ENCODE data around the gene ZNF576.
"Not testable (repeated sequence)": the region's sequence is repeated elsewhere in the genome, so short reads cannot be mapped to it uniquely, and the experiment has no call there.

ZNF576 gene, protein sequence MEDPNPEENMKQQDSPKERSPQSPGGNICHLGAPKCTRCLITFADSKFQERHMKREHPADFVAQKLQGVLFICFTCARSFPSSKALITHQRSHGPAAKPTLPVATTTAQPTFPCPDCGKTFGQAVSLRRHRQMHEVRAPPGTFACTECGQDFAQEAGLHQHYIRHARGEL

DNA sequence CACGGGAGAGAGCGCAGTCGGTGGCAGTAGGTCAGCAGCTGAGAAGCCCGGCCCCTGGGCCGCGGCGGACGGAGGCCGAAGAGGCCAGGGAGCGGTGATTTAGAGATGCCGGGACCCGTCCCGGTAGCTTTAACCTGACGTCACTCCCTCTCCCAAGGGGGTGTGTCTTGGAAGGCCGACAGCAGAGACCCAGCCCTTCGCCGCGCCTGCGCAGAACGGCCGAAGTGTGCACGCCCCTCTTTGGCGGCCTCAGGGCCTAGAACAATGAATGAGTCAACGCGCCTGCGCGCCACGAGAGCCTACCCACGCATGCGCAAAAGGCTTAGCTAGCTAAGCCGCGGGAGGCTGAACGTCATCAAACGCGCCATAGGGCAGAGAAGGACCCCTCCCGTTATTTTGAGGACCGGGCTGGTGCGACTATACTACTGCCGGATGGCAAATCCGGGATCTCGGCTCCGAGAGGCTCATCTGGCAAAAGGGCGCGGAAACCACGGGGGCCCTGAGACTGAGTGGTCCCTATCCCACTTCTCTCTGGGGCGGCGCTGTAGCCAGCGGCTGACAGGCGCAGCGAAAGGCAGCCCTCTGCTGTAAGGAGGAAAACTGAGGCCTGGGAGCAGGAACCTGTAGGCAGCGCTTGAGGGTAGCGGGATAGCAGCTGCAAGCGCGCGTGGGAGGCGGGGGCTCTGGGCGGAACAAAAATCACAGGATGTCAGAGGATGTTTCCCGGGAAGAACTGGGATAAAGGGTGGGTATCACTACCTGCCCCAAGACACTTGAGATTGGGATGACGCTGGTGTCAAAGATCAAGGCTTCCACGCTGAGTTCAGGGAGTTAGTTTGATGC is at the start of gene ZNF576, which contains the start of gene IRGQ:
Gene ZNF576 (plus strand): TSS at position 597 of the 843 bp plus-strand sequence. CDS start 514 bp downstream, outside the sequence.
Gene IRGQ (minus strand): TSS at position 136 of the 843 bp plus-strand sequence. CDS start 796 bp downstream, outside the sequence.
- H3K9ac ChIP-seq (ENCODE audit: low read depth in 1 of 2, low read length in 2 of 2) = peak within 1 kb of the TSS; percentile 92 to 98
- H3K4me3 ChIP-seq (ENCODE audit: low read length in 2 of 2) = peak within 1 kb of the TSS; percentile 84 to 98
- peaks cover 13 to 35% of the 10 kb centered on the region in 2 donors for H3K36me3 ChIP-seq (ENCODE audit: control insufficient read depth in 2 of 2, insufficient read depth in 2 of 2, low read length in 2 of 2)
- peaks cover 22 to 30% of the 10 kb centered on the region in 2 donors for H3K4me1 ChIP-seq (ENCODE audit: control insufficient read depth in 2 of 2, insufficient read depth in 2 of 2, low read length in 2 of 2)
- no peaks in the 10 kb centered on the region for H3K9me3 ChIP-seq (ENCODE audit: control insufficient read depth in 2 of 2, low read length in 2 of 2)
- no peaks in the 10 kb centered on the region for H3K27me3 ChIP-seq (ENCODE audit: control insufficient read depth in 2 of 2, insufficient read depth in 2 of 2, low read length in 2 of 2)
- H3K27ac ChIP-seq (ENCODE audit: low read depth in 2 of 2, low read length in 2 of 2) = peak within 1 kb of the TSS; percentile 97 to 98

- H3K36me3 ChIP-seq (ENCODE audit: control insufficient read depth in 2 of 2, insufficient read depth in 2 of 2, low read length in 2 of 2) = peaks cover 36 to 51% of the 10 kb centered on the region in 2 donors
- H3K27me3 ChIP-seq (ENCODE audit: control insufficient read depth in 2 of 2, insufficient read depth in 2 of 2, low read length in 2 of 2); H3K4me1 ChIP-seq (ENCODE audit: control insufficient read depth in 2 of 2, insufficient read depth in 2 of 2, low read length in 2 of 2); H3K9ac ChIP-seq (ENCODE audit: low read depth in 1 of 2, low read length in 2 of 2); H3K4me3 ChIP-seq (ENCODE audit: low read length in 2 of 2); H3K27ac ChIP-seq (ENCODE audit: low read depth in 2 of 2, low read length in 2 of 2); H3K9me3 ChIP-seq (ENCODE audit: control insufficient read depth in 2 of 2, low read length in 2 of 2): not testable (repeated sequence)
Measured at GRCh38 chr19:43547926-43548325, 48.5 kb upstream of the ZNF576 start.

DNA sequence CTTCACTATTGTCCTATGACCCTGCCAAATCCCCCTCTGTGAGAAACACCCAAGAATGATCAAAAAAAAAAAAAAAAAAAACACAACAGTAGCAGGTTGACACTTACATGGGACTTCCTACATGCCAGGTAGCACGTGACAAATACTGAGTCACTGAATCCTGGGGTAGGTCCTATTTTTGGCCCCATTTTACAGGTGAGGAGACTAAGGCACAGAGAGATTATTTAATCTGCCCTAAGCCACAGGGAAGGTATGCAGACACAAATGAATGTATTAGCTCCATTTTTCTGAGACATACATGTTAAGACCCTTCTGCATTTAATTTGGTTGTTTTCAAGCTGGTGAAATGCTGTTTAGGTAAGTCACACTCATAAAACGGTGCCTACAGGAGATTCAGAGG is 47.7 kb upstream of the ZNF576 start:
- Histone ChIP-seq H3K4me3 (ENCODE audit: low read length in 2 of 2) (no peak overlapping the region), H3K36me3 (ENCODE audit: control insufficient read depth in 2 of 2, insufficient read depth in 2 of 2, low read length in 2 of 2) (peaks cover 33 to 49% of the 10 kb centered on the region in 2 donors), H3K9ac (ENCODE audit: low read depth in 1 of 2, low read length in 2 of 2) (no peak overlapping the region), H3K27me3 (ENCODE audit: control insufficient read depth in 2 of 2, insufficient read depth in 2 of 2, low read length in 2 of 2) (no peaks in the 10 kb centered on the region), H3K27ac (ENCODE audit: low read depth in 2 of 2, low read length in 2 of 2) (no peak overlapping the region), H3K9me3 (ENCODE audit: control insufficient read depth in 2 of 2, low read length in 2 of 2) (no peaks in the 10 kb centered on the region), H3K4me1 (ENCODE audit: control insufficient read depth in 2 of 2, insufficient read depth in 2 of 2, low read length in 2 of 2) (no peaks in the 10 kb centered on the region)

- no peak overlapping the region for H3K27ac ChIP-seq (ENCODE audit: low read depth in 2 of 2, low read length in 2 of 2)
- H3K4me1 ChIP-seq (ENCODE audit: control insufficient read depth in 2 of 2, insufficient read depth in 2 of 2, low read length in 2 of 2) = no peaks in the 10 kb centered on the region
- peaks cover 29 to 40% of the 10 kb centered on the region in 2 donors for H3K36me3 ChIP-seq (ENCODE audit: control insufficient read depth in 2 of 2, insufficient read depth in 2 of 2, low read length in 2 of 2)
- no peaks in the 10 kb centered on the region for H3K9me3 ChIP-seq (ENCODE audit: control insufficient read depth in 2 of 2, low read length in 2 of 2)
- no peaks in the 10 kb centered on the region for H3K27me3 ChIP-seq (ENCODE audit: control insufficient read depth in 2 of 2, insufficient read depth in 2 of 2, low read length in 2 of 2)
- no peak overlapping the region for H3K4me3 ChIP-seq (ENCODE audit: low read length in 2 of 2)
- H3K9ac ChIP-seq (ENCODE audit: low read depth in 1 of 2, low read length in 2 of 2) = no peak overlapping the region
Measured at GRCh38 chr19:43551399-43552197, 44.8 kb upstream of the ZNF576 start.

GRCh38 chr19:43552198-43552450 is 44.3 kb upstream of the ZNF576 start:
- Histone ChIP-seq H3K4me1 (ENCODE audit: control insufficient read depth in 2 of 2, insufficient read depth in 2 of 2, low read length in 2 of 2) (no peaks in the 10 kb centered on the region), H3K27me3 (ENCODE audit: control insufficient read depth in 2 of 2, insufficient read depth in 2 of 2, low read length in 2 of 2) (no peaks in the 10 kb centered on the region), H3K27ac (ENCODE audit: low read depth in 2 of 2, low read length in 2 of 2) (no peak overlapping the region), H3K36me3 (ENCODE audit: control insufficient read depth in 2 of 2, insufficient read depth in 2 of 2, low read length in 2 of 2) (peaks cover 29 to 40% of the 10 kb centered on the region in 2 donors), H3K9ac (ENCODE audit: low read depth in 1 of 2, low read length in 2 of 2) (no peak overlapping the region), H3K4me3 (ENCODE audit: low read length in 2 of 2) (no peak overlapping the region), H3K9me3 (ENCODE audit: control insufficient read depth in 2 of 2, low read length in 2 of 2) (no peaks in the 10 kb centered on the region)

GRCh38 chr19:43552616-43553015 is 43.8 kb upstream of the ZNF576 start:
- Histone ChIP-seq H3K4me1 (ENCODE audit: control insufficient read depth in 2 of 2, insufficient read depth in 2 of 2, low read length in 2 of 2) (no peaks in the 10 kb centered on the region), H3K9me3 (ENCODE audit: control insufficient read depth in 2 of 2, low read length in 2 of 2) (no peaks in the 10 kb centered on the region), H3K27ac (ENCODE audit: low read depth in 2 of 2, low read length in 2 of 2) (no peak overlapping the region), H3K36me3 (ENCODE audit: control insufficient read depth in 2 of 2, insufficient read depth in 2 of 2, low read length in 2 of 2) (peaks cover 29 to 40% of the 10 kb centered on the region in 2 donors), H3K9ac (ENCODE audit: low read depth in 1 of 2, low read length in 2 of 2) (no peak overlapping the region), H3K4me3 (ENCODE audit: low read length in 2 of 2) (no peak overlapping the region), H3K27me3 (ENCODE audit: control insufficient read depth in 2 of 2, insufficient read depth in 2 of 2, low read length in 2 of 2) (no peaks in the 10 kb centered on the region)

DNA sequence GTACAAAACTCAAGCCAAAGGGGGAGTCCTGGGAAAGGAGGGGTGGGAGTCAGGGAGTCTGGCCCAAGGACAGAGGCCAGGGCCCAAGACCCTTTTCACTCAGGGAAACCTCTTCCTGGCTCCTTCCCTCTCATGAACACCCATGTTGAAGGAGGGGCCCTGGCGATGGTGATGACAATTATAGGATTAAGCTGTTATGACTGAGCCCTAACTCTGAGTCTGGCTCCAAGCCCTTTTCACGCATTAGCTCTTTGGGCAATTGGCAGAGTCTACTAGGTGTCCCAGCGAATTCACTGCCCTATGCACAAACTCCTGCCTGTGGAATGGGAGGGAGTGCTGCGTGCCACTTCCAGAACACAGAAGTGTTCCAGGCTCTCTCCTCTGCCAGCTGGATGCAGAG is 42.7 kb upstream of the ZNF576 start:
- H3K9me3 ChIP-seq (ENCODE audit: control insufficient read depth in 2 of 2, low read length in 2 of 2) = no peaks in the 10 kb centered on the region
- H3K36me3 ChIP-seq (ENCODE audit: control insufficient read depth in 2 of 2, insufficient read depth in 2 of 2, low read length in 2 of 2) = peaks cover 29 to 40% of the 10 kb centered on the region in 2 donors
- H3K4me3 ChIP-seq (ENCODE audit: low read length in 2 of 2) = no peak overlapping the region

GRCh38 chr19:43554317-43554895 is 42.0 kb upstream of the ZNF576 start:
- no peaks in the 10 kb centered on the region for H3K9me3 ChIP-seq (ENCODE audit: control insufficient read depth in 2 of 2, low read length in 2 of 2)
- H3K27ac ChIP-seq (ENCODE audit: low read depth in 2 of 2, low read length in 2 of 2) = no peak overlapping the region
- peaks cover 29 to 40% of the 10 kb centered on the region in 2 donors for H3K36me3 ChIP-seq (ENCODE audit: control insufficient read depth in 2 of 2, insufficient read depth in 2 of 2, low read length in 2 of 2)
- H3K9ac ChIP-seq (ENCODE audit: low read depth in 1 of 2, low read length in 2 of 2) = no peak overlapping the region
- H3K4me3 ChIP-seq (ENCODE audit: low read length in 2 of 2) = no peak overlapping the region
- no peaks in the 10 kb centered on the region for H3K27me3 ChIP-seq (ENCODE audit: control insufficient read depth in 2 of 2, insufficient read depth in 2 of 2, low read length in 2 of 2)
- no peaks in the 10 kb centered on the region for H3K4me1 ChIP-seq (ENCODE audit: control insufficient read depth in 2 of 2, insufficient read depth in 2 of 2, low read length in 2 of 2)

More for the DNA sequence above, 42.7 kb upstream of the ZNF576 start:
- no peak overlapping the region for H3K9ac ChIP-seq (ENCODE audit: low read depth in 1 of 2, low read length in 2 of 2)
- no peaks in the 10 kb centered on the region for H3K27me3 ChIP-seq (ENCODE audit: control insufficient read depth in 2 of 2, insufficient read depth in 2 of 2, low read length in 2 of 2)
- no peaks in the 10 kb centered on the region for H3K4me1 ChIP-seq (ENCODE audit: control insufficient read depth in 2 of 2, insufficient read depth in 2 of 2, low read length in 2 of 2)
- no peak overlapping the region for H3K27ac ChIP-seq (ENCODE audit: low read depth in 2 of 2, low read length in 2 of 2)

- Histone ChIP-seq H3K36me3 (ENCODE audit: control insufficient read depth in 2 of 2, insufficient read depth in 2 of 2, low read length in 2 of 2) (peaks cover 29 to 35% of the 10 kb centered on the region in 2 donors), H3K9ac (ENCODE audit: low read depth in 1 of 2, low read length in 2 of 2) (no peak overlapping the region), H3K4me3 (ENCODE audit: low read length in 2 of 2) (no peak overlapping the region), H3K27ac (ENCODE audit: low read depth in 2 of 2, low read length in 2 of 2) (no peak overlapping the region), H3K9me3 (ENCODE audit: control insufficient read depth in 2 of 2, low read length in 2 of 2) (no peaks in the 10 kb centered on the region), H3K27me3 (ENCODE audit: control insufficient read depth in 2 of 2, insufficient read depth in 2 of 2, low read length in 2 of 2) (no peaks in the 10 kb centered on the region), H3K4me1 (ENCODE audit: control insufficient read depth in 2 of 2, insufficient read depth in 2 of 2, low read length in 2 of 2) (no peaks in the 10 kb centered on the region)
Measured at GRCh38 chr19:43555185-43555770, 41.1 kb upstream of the ZNF576 start.

Data from mucosa of rectum (tissue), 2 donors.